ENCODE results near the gene CC2D1A.

Gene CC2D1A

DNA sequence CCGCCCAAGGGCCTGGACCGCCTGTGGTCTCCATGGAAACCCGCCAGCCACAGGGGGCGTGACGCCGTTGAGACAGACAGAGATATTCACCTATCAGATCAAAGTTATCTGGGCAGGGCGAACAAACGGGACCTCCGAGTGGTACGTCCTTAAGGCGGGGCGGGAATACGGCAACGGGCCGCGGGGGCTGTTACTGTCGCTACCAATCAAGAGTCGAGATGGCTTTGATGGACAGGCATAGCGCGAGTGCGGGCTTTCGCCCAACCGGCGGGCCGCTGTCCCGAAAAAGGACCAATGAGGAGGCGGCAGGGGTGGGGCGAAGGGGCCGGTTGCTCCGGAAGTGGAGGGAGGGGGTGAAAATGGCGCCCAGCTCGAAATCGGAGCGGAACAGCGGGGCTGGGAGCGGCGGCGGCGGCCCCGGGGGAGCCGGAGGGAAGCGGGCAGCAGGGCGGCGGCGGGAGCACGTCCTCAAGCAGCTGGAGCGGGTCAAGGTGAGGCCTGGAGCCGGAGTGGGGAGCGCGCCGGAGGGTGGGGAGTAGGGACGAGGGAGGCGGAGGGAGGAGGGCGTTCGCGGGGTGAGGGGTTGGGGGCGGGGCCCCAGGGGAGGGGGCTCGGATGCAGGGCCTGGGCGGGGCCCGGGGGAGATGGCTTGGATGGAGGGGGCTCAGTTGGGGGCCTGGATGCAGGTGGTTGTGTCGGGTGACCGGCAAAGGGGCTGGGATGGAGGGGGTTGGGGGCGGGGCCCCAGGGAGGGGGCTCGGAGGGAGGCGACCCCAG is 46.3 kb downstream of the CC2D1A start, which contains the start of gene DCAF15:
Gene DCAF15, plus strand, starts transcription at position 356 of the 777 bp plus-strand sequence. Its CDS starts 4 bp downstream, at position 360.
- peak within 1 kb of the TSS; percentile 54 for H3K27ac ChIP-seq
- TF ChIP-seq ZFX (IDR thresholded peaks at IDR 0.05; ENCODE audit: borderline replicate concordance) (no peak), CTCF (IDR thresholded peaks at IDR 0.05) (no peak)

DNA sequence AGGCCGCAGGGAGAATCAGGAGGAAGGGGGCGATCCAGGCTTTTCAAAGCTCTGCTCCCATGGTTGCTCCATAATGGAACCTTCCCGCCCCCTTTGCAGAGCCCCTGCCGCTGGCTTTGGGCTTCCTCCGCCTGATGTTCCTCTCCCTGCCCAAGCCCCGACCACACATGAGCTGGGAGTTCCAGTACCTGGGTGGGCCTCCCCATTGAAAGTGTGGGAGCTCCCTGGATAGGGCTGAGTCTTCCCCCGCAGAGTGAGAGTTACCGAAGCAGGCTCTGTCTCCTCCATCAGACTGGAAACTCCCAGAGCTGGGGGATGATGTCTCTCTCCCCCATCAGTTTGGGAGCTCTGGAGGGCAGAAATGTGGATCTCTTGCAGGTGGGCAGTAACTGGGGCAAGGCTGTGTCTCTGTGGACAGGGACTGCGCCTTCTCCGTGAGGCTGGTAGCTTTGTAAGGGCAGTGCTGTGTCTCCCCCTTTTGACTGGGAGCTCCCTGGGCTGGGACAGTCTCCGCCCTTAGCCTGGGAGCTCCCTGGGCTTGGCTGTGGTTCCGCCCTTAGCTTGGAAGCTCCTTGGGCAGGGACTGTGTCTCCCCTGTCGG is 47.0 kb downstream of the CC2D1A start:
- TF ChIP-seq ZFX (IDR thresholded peaks at IDR 0.05; ENCODE audit: borderline replicate concordance): no peak
- no peak for TF ChIP-seq CTCF (IDR thresholded peaks at IDR 0.05)
- peak overlapping the region; percentile 54 for H3K27ac ChIP-seq

GRCh38 chr19:13954185-13954584 is 48.2 kb downstream of the CC2D1A start:
- H3K27ac ChIP-seq: no peak overlapping the region
- TF ChIP-seq ZFX (IDR thresholded peaks at IDR 0.05; ENCODE audit: borderline replicate concordance): no peak
- no peak for TF ChIP-seq CTCF (IDR thresholded peaks at IDR 0.05)

- no peak overlapping the region for H3K27ac ChIP-seq
- TF ChIP-seq ZFX (IDR thresholded peaks at IDR 0.05; ENCODE audit: borderline replicate concordance) (no peak), CTCF (IDR thresholded peaks at IDR 0.05) (no peak)
Measured at GRCh38 chr19:13955662-13956364, 49.8 kb downstream of the CC2D1A start.

DNA sequence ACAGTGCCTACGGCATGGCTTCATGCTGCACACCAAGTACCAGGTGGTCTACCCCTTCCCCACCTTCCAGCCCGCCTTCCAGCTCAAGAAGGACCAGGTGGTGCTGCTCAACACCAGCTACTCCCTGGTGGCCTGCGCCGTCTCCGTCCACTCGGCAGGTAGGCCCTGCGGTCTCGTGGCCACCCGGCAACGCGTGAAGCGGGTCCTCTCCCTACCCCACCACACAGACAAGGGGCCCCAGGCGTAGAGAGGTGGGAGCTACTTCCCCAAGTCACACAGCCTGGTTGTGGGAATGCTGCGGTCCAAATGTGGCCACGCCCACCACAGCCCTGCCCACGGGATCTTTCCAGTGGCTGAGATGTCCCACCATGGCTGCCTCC is 50.4 kb downstream of the CC2D1A start:
- H3K27ac ChIP-seq: no peak overlapping the region
- TF ChIP-seq CTCF (IDR thresholded peaks at IDR 0.05) (no peak), ZFX (IDR thresholded peaks at IDR 0.05; ENCODE audit: borderline replicate concordance) (no peak)

DNA sequence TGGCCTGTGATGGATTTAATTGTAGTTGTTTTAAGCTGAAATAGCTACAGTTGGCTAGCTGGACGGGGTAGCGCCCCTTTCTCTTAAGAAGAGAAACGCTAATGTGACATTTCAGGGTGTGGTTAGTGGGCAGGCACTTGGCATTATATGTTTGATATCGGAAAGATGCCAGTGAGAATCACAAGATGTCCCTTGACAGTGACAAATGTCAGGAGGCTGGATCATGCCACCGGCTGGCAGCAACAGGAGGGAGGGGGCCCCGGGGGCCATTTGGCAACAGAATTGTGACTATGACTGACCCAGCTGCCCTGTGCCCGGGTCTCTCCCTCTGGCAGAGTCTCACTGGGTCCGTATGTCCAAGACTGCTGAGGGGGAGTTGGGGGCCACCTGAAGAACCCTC is 51.0 kb downstream of the CC2D1A start:
- TF ChIP-seq CTCF (IDR thresholded peaks at IDR 0.05) (no peak), ZFX (IDR thresholded peaks at IDR 0.05; ENCODE audit: borderline replicate concordance) (no peak)
- H3K27ac ChIP-seq: no peak overlapping the region
